COR-L47 (cell line): ENCODE data around the gene SDR42E1.
"Not testable (repeated sequence)": the region's sequence is repeated elsewhere in the genome, so short reads cannot be mapped to it uniquely, and the experiment has no call there.

Source experiments
- DNase-seq: peaks from one replicate; lab custom pipeline; 2025; lab: John Stamatoyannopoulos, UW

SDR42E1 gene

DNA sequence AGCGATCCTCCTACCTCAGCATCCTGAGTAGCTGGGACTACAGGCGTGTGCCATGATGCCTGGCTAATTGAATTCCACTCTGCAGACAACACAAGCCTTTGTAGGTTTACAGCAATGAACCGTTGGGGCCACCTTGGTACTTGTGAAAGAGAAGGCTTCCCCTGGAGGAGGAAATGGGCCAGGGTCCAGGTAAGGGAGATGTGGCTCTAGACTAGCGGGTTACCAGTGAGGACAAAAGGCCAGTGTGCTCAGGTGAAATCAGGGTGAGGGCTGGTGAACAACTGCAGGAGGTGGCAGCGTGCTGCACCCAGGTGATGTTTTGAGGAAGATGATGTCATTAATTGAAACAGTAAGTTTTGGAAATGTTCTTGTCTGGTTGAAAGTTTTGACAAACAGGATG is 6.7 kb downstream of the SDR42E1 start:
- no peak for DNase-seq

DNA sequence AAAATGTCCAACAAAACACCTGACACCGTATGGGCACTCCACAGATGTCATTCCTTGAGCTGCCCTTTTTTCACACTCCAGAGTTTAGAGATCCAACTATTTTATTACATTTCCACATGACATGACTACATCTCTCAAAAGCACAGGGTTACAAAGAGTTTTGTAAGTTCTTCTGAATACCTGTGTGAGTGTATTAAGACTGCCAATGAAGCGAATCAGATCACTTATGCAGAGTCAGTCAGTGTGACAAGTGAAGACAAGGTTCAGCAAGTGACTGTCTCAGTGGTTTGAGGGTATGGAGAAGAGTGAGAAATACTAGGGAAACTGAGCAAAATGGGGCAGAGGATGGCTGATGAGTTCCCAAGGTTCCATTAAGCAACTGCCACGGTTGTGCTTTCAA is 8.4 kb downstream of the SDR42E1 start:
- no peak for DNase-seq

DNA sequence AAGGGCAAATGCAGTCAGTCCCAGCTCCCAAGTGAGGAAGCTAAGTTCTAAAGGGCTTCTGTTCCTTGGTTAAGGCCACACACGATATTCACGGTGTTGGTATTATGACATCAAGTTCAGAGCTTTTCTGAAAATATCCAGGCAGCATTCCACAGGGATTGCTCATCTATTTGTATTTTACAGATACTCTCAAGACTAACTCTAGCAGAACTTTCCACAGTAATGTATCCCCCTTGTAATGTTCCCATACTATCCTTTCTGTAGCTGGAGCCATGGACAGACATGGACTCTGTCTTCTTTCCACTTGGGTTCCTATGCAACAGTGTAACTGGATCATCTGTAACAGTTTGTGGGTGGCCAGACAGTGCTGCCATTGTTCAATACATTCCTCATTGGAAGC is 13.5 kb downstream of the SDR42E1 start:
- no peak for DNase-seq

- DNase-seq, result no peak
These were observed 14.4 kb downstream of the SDR42E1 start for GRCh38 chr16:81996664-81997509.

DNA sequence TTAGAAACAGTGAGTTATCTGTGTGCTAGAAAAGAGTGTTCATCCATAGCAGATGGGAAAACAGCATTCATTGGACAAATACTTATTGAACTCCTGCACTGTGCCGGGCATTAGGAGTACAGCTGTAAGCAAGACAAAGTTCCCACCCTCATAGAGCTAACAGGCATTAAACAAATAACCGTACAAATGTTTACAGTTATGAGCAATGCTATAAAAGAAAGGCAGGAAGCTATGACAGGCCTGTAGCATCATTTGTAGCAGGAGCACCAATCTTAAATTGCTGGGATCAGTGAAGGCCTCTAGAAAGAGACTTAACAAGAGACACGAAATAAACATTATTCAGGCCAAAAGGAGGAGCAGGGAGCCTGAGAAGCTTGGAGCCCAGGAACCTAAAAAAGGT is 15.6 kb downstream of the SDR42E1 start:
- no peak for DNase-seq

GRCh38 chr16:81994485-81994884 is 16.8 kb downstream of the SDR42E1 start:
- DNase-seq, result no peak

GRCh38 chr16:81992859-81993258 is 18.4 kb downstream of the SDR42E1 start:
- no peak for DNase-seq

DNA sequence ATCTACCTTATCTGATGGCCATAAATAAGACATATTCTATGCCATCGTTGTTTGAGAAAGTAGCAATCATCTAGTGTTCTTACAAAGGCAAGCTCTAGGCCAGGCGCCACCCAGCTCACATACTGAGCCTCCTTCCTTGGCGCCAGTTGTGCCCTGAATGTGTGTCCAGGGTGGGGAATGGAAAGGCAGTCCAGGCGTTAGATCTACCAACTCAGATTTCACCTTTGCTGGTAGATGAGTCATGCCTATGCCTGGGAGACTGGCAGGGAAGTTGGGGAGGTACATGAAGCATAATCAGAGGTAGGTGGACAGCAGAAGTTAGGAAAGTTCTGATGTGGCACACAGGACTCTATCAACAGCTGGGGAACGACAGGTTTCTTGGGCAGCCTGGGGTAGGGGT is 23.6 kb downstream of the SDR42E1 start:
- DNase-seq, result no peak

DNA sequence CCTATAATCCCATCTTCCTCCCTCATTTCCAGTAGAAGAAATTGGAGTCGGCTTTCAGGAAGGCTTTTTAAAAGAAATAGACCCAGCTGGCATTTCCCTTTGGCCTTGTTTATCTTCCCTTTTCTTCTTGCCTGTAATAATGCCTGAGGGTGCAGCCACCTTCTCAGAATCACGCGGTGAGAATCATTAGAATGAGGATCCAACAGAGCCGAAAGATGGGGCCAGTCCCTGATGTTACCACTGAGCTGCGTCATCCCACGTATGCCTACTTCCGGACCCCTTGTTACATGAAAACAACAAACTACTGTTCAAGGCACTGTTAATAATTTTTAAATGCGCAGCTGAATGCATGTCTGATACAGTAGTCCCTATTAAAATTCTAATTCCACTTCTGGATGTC is 24.1 kb downstream of the SDR42E1 start:
- DNase-seq, result no peak

GRCh38 chr16:81977335-81977942 is 33.8 kb downstream of the SDR42E1 start:
- not testable (repeated sequence) for DNase-seq

DNA sequence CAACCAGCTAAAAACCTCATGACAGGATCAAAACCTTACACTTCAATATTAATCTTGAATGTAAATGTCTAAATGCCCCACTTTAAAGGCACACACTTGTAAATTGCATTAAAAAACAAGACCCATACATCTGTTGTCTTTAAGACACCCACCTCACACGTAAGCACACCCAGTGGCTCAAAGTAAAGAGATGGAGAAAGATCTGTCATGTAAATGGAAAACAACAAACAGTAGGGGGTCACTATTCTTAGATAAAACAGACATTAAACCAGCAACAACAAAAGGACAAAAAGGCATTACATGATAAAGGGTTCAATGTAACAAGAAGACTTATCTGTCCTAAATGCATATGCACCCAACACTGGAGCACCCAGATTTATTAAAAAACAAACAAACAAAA is 35.6 kb downstream of the SDR42E1 start:
- no peak for DNase-seq

- no peak for DNase-seq
These were observed 37.5 kb downstream of the SDR42E1 start for GRCh38 chr16:81973737-81974136.

GRCh38 chr16:81971853-81972252 is 39.4 kb downstream of the SDR42E1 start:
- DNase-seq, result no peak

GRCh38 chr16:81967358-81967757 is 43.9 kb downstream of the SDR42E1 start:
- no peak for DNase-seq

- DNase-seq, result no peak
These were observed 46.5 kb downstream of the SDR42E1 start for GRCh38 chr16:81964808-81965207.

DNA sequence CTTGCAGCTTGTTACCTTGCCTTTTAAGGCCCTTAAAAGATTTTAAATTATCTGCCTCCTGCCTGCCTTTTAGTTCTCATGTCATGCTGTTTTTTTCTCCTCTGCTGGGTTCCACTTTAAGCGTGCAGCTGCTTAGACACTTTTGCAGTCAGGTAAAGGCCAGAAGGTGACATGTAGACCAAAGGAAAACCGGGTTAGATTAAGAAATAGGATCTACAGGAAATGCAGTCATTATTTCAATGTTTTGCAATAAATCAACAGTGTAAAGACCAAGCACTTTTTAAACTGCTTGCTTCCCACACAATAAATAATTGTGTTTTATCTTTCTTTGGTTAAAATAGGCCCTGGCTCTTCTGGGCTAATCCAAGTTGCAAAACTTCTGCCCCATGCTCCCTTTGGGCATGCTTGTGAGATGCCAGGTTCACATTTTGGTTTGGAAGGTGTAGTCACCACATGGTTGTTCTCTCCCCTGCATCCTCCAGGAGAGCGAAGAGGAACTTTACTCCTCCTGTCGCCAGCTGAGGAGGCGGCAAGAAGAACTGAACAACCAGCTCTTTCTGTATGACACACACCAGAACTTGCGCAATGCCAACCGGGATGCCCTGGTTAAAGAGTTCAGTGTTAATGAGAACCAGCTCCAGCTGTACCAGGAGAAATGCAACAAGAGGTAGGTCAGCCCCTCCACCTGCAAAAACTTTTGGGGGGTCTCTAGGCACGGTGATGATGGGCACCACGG is 54.9 kb downstream of the SDR42E1 start:
- no peak for DNase-seq

DNA sequence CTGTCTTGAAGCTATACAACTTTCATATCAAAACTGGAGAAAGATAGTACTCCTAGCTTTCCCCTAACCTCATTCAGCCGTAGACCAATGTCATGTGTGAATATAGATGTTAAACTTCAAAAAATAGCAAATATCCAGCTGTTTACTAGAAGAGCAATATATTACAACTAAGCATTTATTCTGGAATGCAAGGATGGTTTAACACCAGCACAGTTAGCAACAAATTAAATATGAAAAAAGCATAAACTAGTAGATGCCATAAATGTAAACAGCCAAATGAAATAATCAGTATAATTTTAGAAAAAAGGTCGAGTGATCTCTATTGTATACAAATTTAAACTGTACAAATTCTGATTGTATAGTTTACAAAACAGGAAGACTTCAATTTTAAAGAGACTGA is 59.7 kb downstream of the SDR42E1 start:
- no peak for DNase-seq

- no peak for DNase-seq
These were observed 65.1 kb downstream of the SDR42E1 start for GRCh38 chr16:81946206-81946605.

- DNase-seq, result no peak
These were observed 65.6 kb downstream of the SDR42E1 start for GRCh38 chr16:81945665-81946064.

DNA sequence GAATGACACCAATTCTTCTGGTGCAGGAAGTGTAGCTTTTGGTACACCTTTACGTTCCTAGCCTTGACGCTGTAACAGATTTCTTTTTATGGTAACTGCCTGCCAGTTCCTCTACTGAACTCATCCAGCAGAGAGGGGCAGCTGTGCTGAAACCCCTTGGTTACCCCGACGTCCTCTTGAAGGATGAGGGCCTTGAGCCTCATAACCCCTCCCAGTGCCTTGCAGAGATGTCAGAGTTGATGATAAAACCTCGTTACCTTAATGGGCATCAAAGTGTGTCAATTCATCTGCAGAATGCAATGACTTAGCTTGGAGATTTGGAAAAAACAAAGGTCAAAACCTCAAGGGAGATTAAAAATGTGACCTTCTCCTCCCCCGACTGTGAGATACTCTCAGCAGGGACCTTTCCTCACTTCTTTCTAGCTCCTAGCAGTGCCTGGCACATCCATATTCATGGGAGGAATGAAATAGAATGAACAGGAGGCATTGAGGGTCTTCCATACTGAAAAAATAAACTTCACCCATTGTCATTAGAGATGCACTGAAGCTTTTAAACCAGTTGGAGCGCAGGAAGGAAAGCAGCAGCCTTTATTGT is 69.2 kb downstream of the SDR42E1 start:
- no peak for DNase-seq

DNA sequence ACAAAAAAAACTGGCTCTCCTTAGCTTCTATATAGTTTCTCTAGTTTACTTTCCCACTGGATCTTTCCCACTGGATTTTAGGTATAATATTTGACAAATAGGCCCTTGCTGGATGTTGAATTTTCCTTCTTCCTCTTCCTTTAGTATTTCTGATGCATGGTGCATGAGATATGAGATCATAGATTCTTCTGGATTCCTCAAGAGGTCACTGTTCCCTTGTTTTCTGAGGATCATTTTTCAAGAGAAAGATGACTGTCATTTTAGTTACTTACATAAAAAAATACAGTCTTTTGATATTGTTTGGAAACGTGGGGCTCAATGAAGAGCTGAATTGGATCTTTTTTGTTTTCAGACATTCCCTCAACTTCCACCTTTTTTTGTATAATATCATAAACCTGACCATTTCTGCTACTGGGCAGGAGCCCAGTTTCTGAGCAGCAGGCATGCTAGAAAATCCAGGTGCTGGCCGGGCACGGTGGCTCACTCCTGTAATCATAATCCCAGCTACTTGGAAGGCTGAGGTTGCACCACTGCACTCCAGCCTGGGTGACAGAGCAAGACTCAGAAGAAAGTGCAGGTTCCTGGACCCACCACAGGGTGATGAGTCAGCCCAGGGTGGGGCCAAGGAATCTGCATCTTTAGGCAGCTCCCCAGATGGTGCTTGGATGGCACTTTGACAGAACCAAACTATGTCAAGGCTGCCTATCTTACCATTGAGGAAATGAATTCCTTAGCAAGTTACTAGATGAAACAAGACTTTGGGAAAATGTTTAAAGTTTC is 70.3 kb downstream of the SDR42E1 start:
- DNase-seq, result peak; percentile 34
